Measurements from ENCODE around the gene MPZL3.
"Not testable (repeated sequence)": the region's sequence is repeated elsewhere in the genome, so short reads cannot be mapped to it uniquely, and the experiment has no call there.

MPZL3 gene

GRCh38 chr11:118212781-118213191 lies 39.4 kb downstream of the MPZL3 start:
- no peak for DNase-seq (ENCODE audit: low read depth in 2 of 2)

- no peak for DNase-seq (ENCODE audit: low read depth in 2 of 2)
Observed at GRCh38 chr11:118212131-118212725, 39.9 kb downstream of the MPZL3 start.

DNA sequence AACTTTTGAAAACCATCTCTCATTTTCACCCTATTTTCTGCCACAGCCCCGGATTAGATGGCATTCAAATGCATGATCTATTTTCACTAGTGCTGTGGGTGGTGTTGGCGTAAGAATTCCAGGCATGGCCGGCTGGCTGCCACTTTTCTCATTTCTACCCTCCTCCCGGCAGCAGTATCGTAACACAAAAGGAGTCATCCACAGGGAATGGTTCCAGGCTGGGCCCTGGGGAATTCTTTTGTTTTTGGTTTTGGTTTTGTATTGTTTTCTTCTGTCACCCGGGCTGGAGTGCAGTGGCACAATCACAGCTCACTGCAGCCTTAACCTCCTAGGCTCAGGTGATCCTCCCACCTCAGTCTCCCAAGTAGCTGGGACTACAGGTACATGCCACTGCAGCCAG lies 41.2 kb downstream of the MPZL3 start:
- no peak for DNase-seq (ENCODE audit: low read depth in 2 of 2)

- no peak for DNase-seq (ENCODE audit: low read depth in 2 of 2)
Observed at GRCh38 chr11:118210323-118210722, 41.8 kb downstream of the MPZL3 start.

GRCh38 chr11:118209033-118209432 lies 43.1 kb downstream of the MPZL3 start:
- DNase-seq (ENCODE audit: low read depth in 2 of 2): no peak

DNA sequence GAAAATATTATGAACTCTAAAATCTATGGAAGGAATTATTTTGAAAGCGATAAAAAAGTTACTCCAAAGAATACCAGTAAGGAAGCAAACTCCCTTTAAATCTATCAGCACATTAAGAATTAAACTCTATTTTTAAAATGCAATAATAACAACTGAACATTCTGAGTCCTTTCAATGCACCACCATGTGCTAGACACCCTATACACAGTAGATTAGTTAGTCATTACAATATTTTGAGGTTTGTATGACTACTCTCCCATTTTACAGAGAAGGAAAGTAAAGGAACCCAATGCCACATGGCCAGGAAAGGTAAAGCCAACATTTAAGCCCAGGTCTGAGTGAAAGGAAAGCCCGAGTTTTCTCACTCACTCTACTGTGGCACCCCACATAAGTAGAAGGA lies 45.1 kb downstream of the MPZL3 start:
- DNase-seq (ENCODE audit: low read depth in 2 of 2): no peak

- no peak for DNase-seq (ENCODE audit: low read depth in 2 of 2)
Observed at GRCh38 chr11:118206391-118207031, 45.7 kb downstream of the MPZL3 start.

DNA sequence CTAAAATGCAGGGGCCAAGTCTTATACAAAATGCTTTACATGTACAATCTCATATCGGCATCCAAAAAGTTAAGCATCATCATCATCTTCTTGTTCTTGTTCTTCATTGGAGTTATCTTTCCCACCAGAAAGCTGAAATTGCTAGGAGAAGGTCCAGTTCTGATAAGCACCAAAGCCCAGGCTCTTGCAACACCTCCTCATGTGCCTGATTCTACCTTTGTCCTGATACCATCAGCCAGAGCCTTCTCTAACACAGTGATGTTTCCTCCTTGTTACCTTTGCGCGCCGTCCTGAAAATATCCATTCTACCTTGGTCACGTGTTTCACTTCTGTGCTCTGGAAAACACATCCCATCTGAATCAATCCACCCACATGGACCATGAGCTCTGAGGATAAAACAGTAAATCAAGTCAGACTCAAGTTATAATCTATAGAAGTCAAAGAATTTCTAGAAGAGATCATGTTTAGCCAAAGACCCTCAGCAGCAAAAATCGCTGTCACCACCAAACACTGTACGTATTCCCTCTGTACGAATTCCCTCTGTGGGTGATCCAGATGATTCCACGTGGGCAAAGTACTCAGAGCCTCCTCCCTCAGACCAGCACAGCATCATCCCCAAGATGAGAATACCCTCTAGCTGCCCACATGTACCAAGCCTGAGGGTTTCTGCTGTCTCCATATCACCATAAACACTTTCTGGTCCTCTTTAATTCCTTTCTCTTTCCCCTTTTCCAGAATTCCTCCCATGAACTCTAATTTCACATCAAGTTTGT lies 46.4 kb downstream of the MPZL3 start:
- DNase-seq (ENCODE audit: low read depth in 2 of 2): no peak

DNA sequence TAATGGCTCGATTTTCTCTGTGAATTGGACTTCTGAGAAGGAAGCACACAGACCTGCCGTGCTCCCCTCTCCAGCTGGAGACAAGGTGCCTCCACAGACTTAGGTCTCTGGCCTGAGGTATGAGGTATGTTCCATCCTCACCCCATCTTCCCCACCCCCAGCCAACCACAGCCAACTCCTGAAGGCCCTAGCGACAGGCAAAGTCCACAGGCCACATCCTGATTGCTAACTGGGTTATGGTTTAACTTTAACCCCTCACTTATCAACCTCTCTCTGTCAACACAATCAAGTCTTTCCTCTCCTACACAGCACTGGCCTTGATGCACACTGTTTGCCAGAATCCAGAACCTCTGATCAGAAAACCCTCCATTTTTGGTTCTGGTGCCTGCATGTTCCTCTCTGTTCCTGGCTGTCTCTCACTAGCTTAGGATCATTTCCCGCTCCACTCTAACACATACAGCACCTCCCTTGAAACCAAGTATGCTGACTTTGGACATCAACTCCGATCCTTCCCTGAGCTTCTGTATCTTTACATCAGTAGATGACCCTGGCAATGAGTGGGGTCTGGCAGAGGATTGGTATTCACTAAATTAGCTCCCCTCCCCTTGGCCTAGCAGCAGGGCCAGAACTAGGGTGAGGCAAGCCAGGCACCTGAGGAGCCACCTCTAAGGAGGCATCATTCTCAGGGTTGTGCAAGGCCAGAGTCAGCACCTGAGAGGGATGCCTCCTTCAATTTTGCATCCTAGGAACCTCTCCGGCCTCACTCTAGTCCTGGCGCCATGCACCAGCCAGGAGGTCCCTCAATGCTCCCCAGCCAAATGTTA lies 49.4 kb downstream of the MPZL3 start:
- no peak for DNase-seq (ENCODE audit: low read depth in 2 of 2)

DNA sequence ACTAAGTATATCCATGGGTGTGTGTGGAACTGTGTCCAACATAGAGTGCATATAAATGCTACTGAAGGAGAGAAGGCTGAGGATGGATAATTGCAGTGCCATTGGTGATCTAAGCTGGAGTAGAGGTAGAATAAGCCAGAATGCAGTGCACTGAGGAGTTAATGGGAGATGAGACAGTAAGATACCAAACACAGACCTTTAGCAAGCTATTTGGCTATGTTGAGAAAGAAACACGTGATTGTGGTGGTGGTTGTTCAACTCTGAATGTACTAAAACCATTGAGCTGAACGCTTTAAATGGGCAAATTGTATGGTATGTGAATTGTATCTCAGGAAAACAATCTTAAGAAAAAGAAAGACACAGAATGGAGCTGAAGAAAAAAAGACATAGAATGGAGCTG lies 50.2 kb downstream of the MPZL3 start:
- DNase-seq (ENCODE audit: low read depth in 2 of 2): no peak

DNA sequence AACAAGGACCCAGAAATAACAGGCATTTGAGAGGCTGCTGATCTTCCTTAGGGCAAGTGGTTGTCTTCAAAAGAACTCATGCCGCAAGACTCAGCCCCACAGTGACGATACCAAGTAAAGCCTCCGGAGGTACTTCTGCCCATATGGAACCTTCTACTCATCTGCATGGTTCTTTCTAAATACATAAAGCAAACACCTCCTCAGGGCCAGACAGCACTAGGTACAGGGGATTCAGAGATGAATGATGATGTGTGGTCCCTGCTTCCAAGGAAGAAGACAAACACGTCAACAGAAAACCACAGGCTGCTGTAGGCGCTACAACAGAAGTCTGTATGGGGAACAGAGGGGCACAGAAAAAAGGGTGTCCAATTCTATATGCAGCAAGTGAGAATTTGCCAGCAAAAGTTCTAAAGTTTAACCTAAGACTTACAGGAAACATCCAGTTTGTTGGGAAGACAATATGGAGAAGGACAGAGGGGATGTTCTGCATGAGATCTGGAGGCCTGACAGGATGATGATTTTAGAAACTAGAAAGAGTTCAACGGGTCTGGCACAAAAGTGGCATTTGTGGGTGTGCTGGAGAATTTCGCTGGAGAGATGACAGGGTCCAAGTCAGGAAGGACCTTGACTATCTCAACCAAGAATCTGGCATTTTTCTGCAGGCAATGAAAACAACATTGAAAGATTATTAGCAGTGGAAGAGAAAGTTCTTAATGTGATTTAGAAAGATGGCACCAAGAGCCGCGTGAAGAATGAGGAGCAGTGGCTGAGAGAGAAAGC lies 51.1 kb downstream of the MPZL3 start:
- DNase-seq (ENCODE audit: low read depth in 2 of 2): peak in 1 of 2 donors; percentile 32

- DNase-seq (ENCODE audit: low read depth in 2 of 2): no peak
Observed at GRCh38 chr11:118200497-118200896, 51.7 kb downstream of the MPZL3 start.

- DNase-seq (ENCODE audit: low read depth in 2 of 2): no peak
Observed at GRCh38 chr11:118199135-118199534, 53.0 kb downstream of the MPZL3 start.

DNA sequence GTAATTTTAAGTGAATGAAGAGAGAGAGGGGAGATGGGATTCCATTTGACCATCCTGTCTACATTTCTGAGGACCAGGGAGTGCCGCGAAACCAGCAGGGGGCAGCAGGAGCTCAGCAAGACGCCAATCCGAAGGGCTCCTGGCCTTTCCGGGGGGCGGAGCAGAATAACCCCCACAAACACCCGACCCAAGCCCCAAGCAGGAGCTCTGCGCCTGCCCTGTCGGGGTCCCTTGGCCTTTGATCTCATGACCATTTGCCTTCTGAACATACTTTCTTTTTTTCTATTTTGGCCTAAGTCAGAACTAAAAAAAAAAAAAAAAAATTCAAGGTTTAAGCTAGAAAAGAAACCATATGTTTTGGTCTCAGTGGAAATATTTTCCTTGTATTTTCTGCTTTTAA lies 53.8 kb downstream of the MPZL3 start:
- DNase-seq (ENCODE audit: low read depth in 2 of 2): peak; percentile 79 to 87

DNA sequence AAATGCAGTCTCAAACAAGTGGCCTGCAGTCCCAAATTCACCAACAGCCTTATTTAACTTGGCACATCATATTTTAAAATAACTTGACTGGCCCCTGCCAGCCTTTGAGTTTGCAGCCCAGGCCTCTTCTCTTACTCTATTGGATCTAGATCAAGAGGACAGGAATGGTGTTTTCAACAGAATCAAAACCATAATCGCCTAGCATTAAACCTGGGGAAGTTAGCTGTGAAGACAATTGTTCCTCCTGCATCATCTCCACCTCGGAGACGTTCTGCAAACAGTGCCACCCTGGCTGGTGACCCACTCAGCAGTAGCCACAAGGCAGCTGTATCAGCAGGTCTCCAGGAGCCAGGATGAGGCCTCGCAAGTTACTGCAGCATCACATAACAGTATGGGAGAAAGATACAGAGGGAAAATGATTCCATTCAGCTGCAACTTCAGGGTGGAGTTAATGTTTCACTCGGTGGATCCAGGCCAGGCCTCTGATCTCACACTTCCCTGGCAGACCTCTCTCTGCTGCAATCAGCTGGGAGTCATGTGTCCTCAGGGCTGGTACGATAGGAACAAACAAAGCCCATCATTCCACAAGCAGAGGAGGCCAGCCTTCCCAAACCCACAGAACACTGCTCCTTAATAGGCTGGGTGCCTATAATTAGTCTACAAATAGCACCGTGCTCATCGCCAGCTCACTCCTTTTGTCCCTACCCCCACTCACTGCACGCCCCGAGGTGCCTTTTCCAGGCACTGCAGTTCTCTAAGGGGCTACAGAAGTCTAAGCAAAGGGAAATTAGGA lies 57.1 kb downstream of the MPZL3 start:
- no peak for DNase-seq (ENCODE audit: low read depth in 2 of 2)

DNA sequence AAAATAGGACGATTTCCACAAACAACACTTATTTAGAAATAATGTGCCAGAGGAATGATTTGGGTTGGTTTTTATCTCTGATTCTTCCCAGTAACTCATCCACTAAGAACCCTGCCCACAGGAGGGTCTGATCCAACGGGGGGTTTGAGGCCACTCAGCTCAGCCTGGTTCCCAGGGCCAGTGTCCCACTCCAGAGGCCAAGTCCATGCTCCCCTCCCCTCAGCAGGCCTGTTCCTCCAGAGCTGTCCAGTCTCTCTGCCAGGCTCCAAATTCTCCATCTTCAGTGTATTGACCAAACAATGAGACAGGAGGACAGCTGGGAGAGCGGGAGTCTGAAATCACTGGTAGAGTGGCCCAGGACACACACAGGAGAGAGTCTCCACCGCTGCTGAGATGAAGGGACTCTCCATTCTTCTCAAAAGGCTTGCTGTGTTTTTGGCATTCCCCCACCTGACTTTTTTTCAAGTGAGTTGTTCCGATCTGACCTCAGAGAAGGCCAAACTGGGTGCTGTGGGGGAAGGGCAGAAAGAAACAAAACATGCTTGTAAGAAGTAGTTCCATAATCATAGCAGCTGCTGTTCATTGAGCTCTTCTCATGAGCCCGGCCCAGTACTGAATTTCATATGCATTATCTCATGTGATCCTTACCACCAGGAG lies 58.1 kb downstream of the MPZL3 start:
- no peak for DNase-seq (ENCODE audit: low read depth in 2 of 2)

GRCh38 chr11:118192817-118193216 lies 59.3 kb downstream of the MPZL3 start:
- not testable (repeated sequence) for DNase-seq (ENCODE audit: low read depth in 2 of 2)

- not testable (repeated sequence) for DNase-seq (ENCODE audit: low read depth in 2 of 2)
Observed at GRCh38 chr11:118190942-118191506, 61.1 kb downstream of the MPZL3 start.

DNA sequence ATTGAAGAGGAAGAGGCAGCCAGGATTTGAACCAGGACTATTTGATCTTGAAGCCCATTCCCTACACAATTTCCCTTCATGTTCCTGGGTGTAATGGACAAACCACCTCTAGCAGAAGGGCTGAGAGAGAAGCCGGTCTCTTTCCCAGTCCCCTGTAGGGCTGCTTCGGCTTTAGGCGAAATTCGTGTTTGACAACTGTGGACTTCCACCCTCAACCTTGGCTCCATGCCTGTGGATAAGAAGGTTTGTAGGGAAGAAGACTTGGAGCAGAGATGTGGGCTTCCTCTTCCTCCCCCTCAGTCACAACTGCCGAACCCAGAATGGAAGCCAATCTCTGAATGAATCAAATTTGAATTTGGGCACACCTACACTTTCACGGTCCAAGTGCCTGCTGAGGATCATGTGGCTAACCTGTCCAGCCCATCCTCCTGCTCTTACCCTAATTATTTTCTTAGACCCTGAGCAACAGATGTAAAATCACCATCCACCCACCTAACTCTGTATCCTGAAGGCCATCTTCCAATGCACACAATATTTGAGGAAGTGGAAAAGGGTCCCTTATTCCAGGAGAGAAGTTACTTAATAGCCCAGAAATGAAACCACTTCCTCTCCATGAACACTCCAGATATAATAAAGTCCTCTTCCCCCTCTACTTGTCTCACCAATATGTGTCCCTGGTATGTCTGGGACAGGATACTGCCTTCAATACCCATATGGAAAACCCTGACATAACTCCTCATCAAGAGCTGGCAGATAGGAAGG lies 65.6 kb downstream of the MPZL3 start:
- no peak for DNase-seq (ENCODE audit: low read depth in 2 of 2)

Data from stimulated activated CD4-positive, alpha-beta T cell treated with anti-CD3 and anti-CD28 coated beads, Interleukin-1b, Interleukin-23, amount 100 ng/mL, for 4 hours (primary cell).